HG03342 (cell line): ENCODE measurements around the gene EN2.

Source experiments
- ATAC-seq: cut with Tn5 transposase; IDR thresholded peaks from one replicate; pipeline ENCODE4 v1.9.1; 2021; ENCODE audit warnings: mild to moderate bottlenecking, moderate library complexity; ENCODE audit not compliant: unreplicated experiment

The EN2 gene

GRCh38 chr7:155483868-155484325 lies 26.0 kb downstream of the EN2 start:
- no peak for ATAC-seq

- no peak for ATAC-seq
These were observed 26.8 kb downstream of the EN2 start for GRCh38 chr7:155484483-155485399.

DNA sequence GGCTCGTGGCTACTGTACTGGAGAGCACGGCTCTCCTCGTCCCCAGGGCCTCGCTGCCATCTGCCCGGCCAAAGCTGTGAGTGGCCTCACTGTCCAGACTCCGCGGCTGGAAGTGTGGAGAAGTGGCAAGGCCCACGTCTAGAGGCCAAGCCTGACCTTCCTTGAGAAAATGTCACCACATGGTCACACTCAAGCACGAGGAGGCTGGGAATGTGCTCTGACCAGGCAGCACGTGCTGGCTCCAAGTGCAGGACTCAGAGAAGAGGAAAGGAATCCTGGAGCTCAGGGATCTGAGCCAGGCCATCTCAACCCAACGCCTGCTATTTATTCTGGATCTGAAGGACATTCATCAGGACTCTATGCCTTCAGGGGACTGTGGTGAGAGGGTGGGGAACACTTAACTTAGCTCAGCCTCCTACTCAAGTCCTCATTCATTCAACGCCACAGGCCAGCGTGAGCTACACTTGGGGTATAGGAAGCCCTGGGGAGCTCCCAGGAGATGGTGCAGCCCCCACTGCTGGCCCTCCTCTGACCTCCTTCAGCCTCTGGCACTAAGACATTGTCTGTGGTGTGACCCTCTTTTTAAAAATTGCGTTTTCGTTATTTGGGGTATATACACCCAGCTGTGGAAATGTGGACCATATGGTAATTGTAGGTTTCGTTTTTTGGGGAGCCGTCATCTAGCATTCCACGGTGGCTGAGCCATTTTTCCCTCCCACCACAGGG lies 29.0 kb downstream of the EN2 start:
- ATAC-seq: no peak

DNA sequence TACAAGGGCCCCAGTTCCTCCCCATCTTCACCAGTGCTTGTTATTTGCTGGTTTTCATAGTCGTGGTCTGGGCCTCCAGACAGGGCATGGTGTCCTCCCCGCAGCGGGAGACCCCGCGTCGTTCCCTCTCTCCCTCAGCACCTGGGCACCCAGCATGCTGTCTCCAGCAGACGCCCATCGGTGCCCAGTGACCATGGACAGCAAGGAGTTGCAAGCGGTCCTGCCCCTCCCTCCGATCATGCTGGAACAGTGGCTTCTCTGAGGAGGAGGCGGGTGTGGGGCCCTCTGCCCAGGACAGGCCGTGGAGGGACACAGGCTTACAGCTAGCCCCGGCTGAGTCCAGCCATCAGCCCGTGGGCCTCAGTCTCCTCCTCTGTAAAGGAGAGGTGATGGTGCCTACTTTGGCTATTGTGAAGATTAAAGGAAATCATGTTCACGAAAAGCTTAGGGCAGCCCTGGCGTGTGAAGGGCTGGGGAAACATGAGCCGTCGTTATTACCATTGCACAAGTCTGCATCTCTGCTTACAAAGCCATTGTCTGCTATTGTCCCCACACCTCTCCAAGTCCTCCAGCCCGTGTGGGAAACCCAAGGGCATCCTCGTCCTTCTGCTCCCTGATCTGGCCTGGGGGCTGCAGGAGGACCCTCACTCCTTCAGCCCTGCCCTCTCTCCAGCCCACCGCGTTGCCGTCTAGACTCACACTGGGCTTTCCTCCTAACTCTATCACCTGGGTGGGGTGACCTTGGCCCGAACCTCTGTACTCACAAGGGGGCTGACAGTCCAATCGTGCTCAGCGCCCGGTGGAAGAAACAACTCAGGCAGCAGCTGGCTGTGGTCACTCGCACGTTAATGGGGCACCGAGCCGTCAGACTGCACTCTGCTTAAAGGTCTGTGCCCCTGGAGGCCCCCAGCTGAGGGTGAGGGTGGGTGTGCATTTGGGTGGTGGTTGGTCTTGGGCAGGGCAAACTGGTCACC lies 29.9 kb downstream of the EN2 start:
- ATAC-seq: no peak

- ATAC-seq: no peak
These were observed 30.7 kb downstream of the EN2 start for GRCh38 chr7:155488483-155489127.

DNA sequence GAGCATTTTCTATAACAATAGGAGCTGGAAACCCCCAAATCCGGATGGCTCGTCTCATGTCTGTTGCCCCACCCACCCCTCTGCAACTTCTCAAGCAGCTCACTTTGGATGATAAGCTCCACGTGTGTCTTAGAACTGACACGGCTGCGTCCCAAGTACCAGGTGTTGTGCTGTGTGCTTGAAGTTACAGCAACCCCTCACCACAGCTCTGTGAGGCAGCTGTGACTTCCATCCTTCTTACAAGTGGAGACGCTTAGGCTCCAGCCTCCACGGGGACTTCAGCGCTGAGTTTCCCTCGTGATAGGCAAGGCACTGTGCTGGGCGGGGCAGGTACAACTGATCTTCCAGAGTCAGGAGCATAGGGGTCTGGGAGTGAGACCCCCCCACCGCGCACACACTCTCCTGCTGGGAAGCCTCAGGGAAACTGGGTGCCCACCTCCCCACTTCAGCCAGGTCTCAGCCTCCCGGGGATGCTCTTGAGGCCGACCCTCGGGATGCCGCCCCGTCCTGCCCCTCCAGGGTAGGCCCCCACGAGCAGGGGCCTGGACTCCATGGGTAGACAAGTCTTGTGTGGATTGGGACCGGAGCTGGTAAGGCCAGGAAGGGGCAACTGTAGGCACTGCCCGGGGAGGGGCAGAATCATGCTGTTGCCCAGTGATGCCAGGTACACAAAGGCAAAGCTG lies 31.4 kb downstream of the EN2 start:
- ATAC-seq: no peak

GRCh38 chr7:155489862-155490696 lies 32.1 kb downstream of the EN2 start:
- ATAC-seq: peak; percentile 33

- ATAC-seq: peak; percentile 95
These were observed 33.0 kb downstream of the EN2 start for GRCh38 chr7:155490697-155491628.

GRCh38 chr7:155491812-155492211 lies 33.9 kb downstream of the EN2 start:
- ATAC-seq: no peak

GRCh38 chr7:155493744-155494538 lies 36.0 kb downstream of the EN2 start:
- ATAC-seq: no peak

GRCh38 chr7:155494551-155494950 lies 36.6 kb downstream of the EN2 start:
- ATAC-seq: no peak

GRCh38 chr7:155495440-155496248 lies 37.7 kb downstream of the EN2 start:
- no peak for ATAC-seq

GRCh38 chr7:155496267-155497005 lies 38.5 kb downstream of the EN2 start:
- ATAC-seq: no peak

DNA sequence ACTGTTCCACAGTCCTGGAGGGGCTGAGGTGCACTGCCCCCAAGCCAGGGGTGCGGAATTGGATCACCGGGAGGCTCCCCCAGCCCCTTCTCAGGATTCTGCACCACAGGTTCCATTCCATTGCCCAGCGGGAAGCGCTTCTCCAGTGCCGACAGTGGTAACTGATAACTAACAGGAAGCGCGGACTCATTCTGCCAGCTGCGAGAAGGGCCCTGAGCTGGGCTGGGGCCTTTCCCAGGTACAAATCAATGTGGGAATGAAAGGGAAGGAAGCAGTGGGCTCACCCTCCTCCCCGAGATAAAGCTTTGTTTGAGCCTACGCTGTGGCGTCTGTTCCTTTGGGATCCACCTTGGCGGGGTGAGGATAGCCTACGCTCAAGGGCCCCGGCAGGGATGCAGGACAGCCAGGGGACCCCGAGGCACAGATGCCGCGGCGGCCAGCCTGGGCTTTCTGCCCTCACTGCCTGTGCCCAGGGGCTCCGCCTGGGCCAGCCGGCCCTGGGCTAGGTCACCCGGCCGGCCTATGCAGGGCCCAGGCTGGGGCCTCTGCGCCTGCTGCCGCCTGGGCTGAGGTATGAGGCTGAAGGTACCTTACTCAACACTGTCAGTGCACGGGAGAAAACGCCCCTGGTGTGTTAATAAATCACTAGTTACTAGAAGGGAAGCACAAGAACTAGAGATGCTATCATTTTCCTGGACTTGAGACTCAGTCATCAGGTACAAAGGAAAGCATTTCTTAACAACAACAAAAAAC lies 39.4 kb downstream of the EN2 start:
- ATAC-seq: no peak

- ATAC-seq: no peak
These were observed 47.5 kb downstream of the EN2 start for GRCh38 chr7:155505422-155505793.
